GM23338 (cell line): ENCODE data around the gene GJB3. TPM values are rescaled to one million over a fixed set of nuclear protein-coding genes. Genes with fewer than 3 reads are reported as not detected.

ENCODE experiments used
- ATAC-seq: fragments of 200-7000 bp; cut with Tn5 transposase; 3 replicates; pipeline ENCODE4 v1.9.1; 2020
- DNase-seq: peaks from one replicate; pipeline ENCODE4 v3.0.0-alpha.2; 2015; ENCODE audit warnings: low spot score
- H2AFZ ChIP-seq: fragments of 200-600 bp; sonication (generic); 2 replicates; pipeline ENCODE4 v1.8.0; 2016; ENCODE audit warnings: antibody characterized with exemption, mild to moderate bottlenecking, moderate library complexity
- H3F3A ChIP-seq: fragments of 200-600 bp; sonication (generic); replicated peaks from 2 replicates; pipeline ENCODE4 v1.8.0; 2017; ENCODE audit warnings: antibody characterized with exemption, mixed run types, low read depth
- H3K27ac ChIP-seq: fragments of 200-600 bp; sonication (generic); 2 replicates; pipeline ENCODE4 v1.6.1; 2016; ENCODE audit warnings: low read depth
- H3K27me3 ChIP-seq: fragments of 200-600 bp; sonication (generic); 2 replicates; pipeline ENCODE4 v1.8.0; 2016; ENCODE audit warnings: mild to moderate bottlenecking, mixed run types, moderate library complexity; ENCODE audit not compliant: insufficient read depth
- H3K36me3 ChIP-seq: fragments of 200-600 bp; sonication (generic); 2 replicates; pipeline ENCODE4 v1.8.0; 2016; ENCODE audit warnings: mild to moderate bottlenecking; ENCODE audit not compliant: insufficient read depth
- H3K4me1 ChIP-seq: fragments of 200-600 bp; sonication (generic); 2 replicates; pipeline ENCODE4 v1.8.0; 2016; ENCODE audit warnings: mild to moderate bottlenecking, moderate library complexity; ENCODE audit not compliant: insufficient read depth
- H3K4me2 ChIP-seq: fragments of 200-600 bp; sonication (generic); 2 replicates; pipeline ENCODE4 v1.7.1; 2017; ENCODE audit warnings: mixed run types
- H3K4me3 ChIP-seq: fragments of 200-600 bp; sonication (generic); 2 replicates; pipeline ENCODE4 v1.6.1; 2016; ENCODE audit warnings: mixed run types
- H3K79me2 ChIP-seq: fragments of 200-600 bp; sonication (generic); replicated peaks from 2 replicates; pipeline ENCODE4 v1.8.0; 2017; ENCODE audit warnings: mild to moderate bottlenecking; ENCODE audit not compliant: insufficient read depth
- H3K9me2 ChIP-seq: fragments of 200-600 bp; sonication (generic); 2 replicates; pipeline ENCODE4 v1.8.0; 2017; ENCODE audit not compliant: insufficient read depth
- H4K20me1 ChIP-seq: fragments of 200-600 bp; sonication (generic); replicated peaks from 2 replicates; pipeline ENCODE4 v1.8.0; 2017; ENCODE audit warnings: mild to moderate bottlenecking; ENCODE audit not compliant: insufficient read depth
- H3K27ac Mint-ChIP-seq: 2 replicates; pipeline ENCODE4 v1.8.0; 2020; ENCODE audit warnings: inconsistent platforms, mild to moderate bottlenecking, moderate library complexity, mixed read lengths
- H3K27me3 Mint-ChIP-seq: 3 replicates; pipeline ENCODE4 v1.8.0; 2022; ENCODE audit warnings: low read depth, mild to moderate bottlenecking, moderate library complexity, mixed read lengths, inconsistent platforms; ENCODE audit not compliant: insufficient read depth, poor library complexity
- H3K36me3 Mint-ChIP-seq: 3 replicates; pipeline ENCODE4 v1.8.0; 2021; ENCODE audit warnings: low read depth, mild to moderate bottlenecking, inconsistent platforms, moderate library complexity, mixed read lengths
- H3K4me1 Mint-ChIP-seq: 3 replicates; pipeline ENCODE4 v1.8.0; 2020; ENCODE audit warnings: mild to moderate bottlenecking, inconsistent platforms, mixed read lengths
- H3K4me3 Mint-ChIP-seq: 3 replicates; pipeline ENCODE4 v1.8.0; 2021; ENCODE audit warnings: moderate library complexity, mild to moderate bottlenecking, inconsistent platforms, mixed read lengths
- H3K9me3 Mint-ChIP-seq: 3 replicates; pipeline ENCODE4 v1.8.0; 2020; ENCODE audit warnings: moderate library complexity, mild to moderate bottlenecking, inconsistent platforms, mixed read lengths
- CREB1 ChIP-seq: fragments of 250-450 bp; sonication (Bioruptor Pico); IDR thresholded peaks from 2 replicates; pipeline ENCODE4 v1.5.0; 2020; ENCODE audit warnings: low read depth, mild to moderate bottlenecking, moderate library complexity
- ETS1 ChIP-seq: IDR thresholded peaks from 2 replicates; pipeline ENCODE4 v1.6.1; 2016; ENCODE audit warnings: antibody characterized with exemption
- EZH2 ChIP-seq: fragments of 200-600 bp; sonication (generic); IDR thresholded peaks from one replicate; pipeline ENCODE4 v1.8.0; 2017; ENCODE audit warnings: antibody characterized with exemption, mild to moderate bottlenecking, low read depth; ENCODE audit not compliant: unreplicated experiment
- EZH2phosphoT487 ChIP-seq: fragments of 200-600 bp; sonication (generic); IDR thresholded peaks from one replicate; pipeline ENCODE4 v1.8.1; 2018; ENCODE audit warnings: antibody characterized with exemption; ENCODE audit not compliant: unreplicated experiment
- JUNB ChIP-seq: IDR thresholded peaks from one replicate; pipeline ENCODE4 v1.6.1; 2016; ENCODE audit warnings: antibody characterized with exemption; ENCODE audit not compliant: unreplicated experiment
- NANOG ChIP-seq: IDR thresholded peaks from 2 replicates; pipeline ENCODE4 v1.6.1; 2016; ENCODE audit warnings: antibody characterized with exemption, borderline replicate concordance
- POLR2AphosphoS5 ChIP-seq: IDR thresholded peaks from 2 replicates; pipeline ENCODE4 v1.6.1; 2016; ENCODE audit warnings: antibody characterized with exemption, low read depth
- STAT1 ChIP-seq: IDR thresholded peaks from one replicate; pipeline ENCODE4 v1.6.1; 2016; ENCODE audit warnings: antibody characterized with exemption; ENCODE audit not compliant: unreplicated experiment
- ZNF114 ChIP-seq: fragments of 250-450 bp; sonication (Bioruptor Pico); IDR thresholded peaks from 2 replicates; pipeline ENCODE4 v1.5.0; 2020; ENCODE audit warnings: mild to moderate bottlenecking, moderate library complexity
- ZNF331 ChIP-seq: fragments of 250-450 bp; sonication (Bioruptor Pico); IDR thresholded peaks from 2 replicates; pipeline ENCODE4 v1.5.0; 2020; ENCODE audit warnings: low read depth, mild to moderate bottlenecking, moderate library complexity
- polyA plus RNA-seq: library from polyadenylated mRNA; unstranded; fragments of >200 nt; fragmentation: Nextera tagmentation; extraction: Ambion mirVana; gene quantifications from 2 replicates; pipeline ENCODE4 v1.2.1, GENCODE V29; 2016
- total RNA-seq: library from RNA; depleted of rRNA; stranded (reverse); fragments of >200 nt; shearing (Covaris generic); gene quantifications from 2 replicates; pipeline ENCODE4 v1.2.3, GENCODE V29; 2014
- TF ChIP-seq, protein P1 (sequence below), 2 experiments: fragments of 200-600 bp in 1 of 2; sonication (generic) in 1 of 2; conservative IDR thresholded peaks; 2 replicates each; pipeline versions ENCODE4 v1.5.1 to v1.6.1; 2016 to 2017; ENCODE audit warnings: antibody characterized with exemption in 2 of 2, low read depth in 2 of 2, mild to moderate bottlenecking in 2 of 2, moderate library complexity in 1 of 2
- TF ChIP-seq, protein P2 (sequence below): IDR thresholded peaks from one replicate; pipeline ENCODE4 v1.6.1; 2018; ENCODE audit warnings: antibody characterized with exemption; ENCODE audit not compliant: unreplicated experiment

GJB3 gene
- total and polyA plus RNA-seq, 2 experiments from 2014 or later, result 0.26 to 0.31 TPM

DNA sequence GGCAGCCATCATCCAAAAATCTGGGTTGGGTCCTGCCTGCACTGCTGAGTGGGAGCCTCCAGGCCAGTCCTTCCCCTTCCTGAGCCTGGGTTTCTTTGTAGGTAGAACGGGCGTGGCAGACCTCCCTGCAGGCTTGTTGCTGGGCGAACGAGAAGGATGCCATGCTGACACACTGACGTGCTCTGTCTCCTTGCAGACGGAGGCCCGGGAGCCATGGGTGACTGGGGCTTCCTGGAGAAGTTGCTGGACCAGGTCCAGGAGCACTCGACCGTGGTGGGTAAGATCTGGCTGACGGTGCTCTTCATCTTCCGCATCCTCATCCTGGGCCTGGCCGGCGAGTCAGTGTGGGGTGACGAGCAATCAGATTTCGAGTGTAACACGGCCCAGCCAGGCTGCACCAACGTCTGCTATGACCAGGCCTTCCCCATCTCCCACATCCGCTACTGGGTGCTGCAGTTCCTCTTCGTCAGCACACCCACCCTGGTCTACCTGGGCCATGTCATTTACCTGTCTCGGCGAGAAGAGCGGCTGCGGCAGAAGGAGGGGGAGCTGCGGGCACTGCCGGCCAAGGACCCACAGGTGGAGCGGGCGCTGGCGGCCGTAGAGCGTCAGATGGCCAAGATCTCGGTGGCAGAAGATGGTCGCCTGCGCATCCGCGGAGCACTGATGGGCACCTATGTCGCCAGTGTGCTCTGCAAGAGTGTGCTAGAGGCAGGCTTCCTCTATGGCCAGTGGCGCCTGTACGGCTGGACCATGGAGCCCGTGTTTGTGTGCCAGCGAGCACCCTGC, 13.2 kb downstream of the GJB3 start (continued):
- TF ChIP-seq ETS1, result no peak
- TF ChIP-seq, protein P1, sequence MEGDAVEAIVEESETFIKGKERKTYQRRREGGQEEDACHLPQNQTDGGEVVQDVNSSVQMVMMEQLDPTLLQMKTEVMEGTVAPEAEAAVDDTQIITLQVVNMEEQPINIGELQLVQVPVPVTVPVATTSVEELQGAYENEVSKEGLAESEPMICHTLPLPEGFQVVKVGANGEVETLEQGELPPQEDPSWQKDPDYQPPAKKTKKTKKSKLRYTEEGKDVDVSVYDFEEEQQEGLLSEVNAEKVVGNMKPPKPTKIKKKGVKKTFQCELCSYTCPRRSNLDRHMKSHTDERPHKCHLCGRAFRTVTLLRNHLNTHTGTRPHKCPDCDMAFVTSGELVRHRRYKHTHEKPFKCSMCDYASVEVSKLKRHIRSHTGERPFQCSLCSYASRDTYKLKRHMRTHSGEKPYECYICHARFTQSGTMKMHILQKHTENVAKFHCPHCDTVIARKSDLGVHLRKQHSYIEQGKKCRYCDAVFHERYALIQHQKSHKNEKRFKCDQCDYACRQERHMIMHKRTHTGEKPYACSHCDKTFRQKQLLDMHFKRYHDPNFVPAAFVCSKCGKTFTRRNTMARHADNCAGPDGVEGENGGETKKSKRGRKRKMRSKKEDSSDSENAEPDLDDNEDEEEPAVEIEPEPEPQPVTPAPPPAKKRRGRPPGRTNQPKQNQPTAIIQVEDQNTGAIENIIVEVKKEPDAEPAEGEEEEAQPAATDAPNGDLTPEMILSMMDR (conservative IDR thresholded peaks at IDR 0.05; ENCODE audit: low read depth in 2 of 2), result no peak

GRCh38 chr1:34794790-34795180, 13.8 kb downstream of the GJB3 start:
- Histone ChIP-seq H3K36me3 (no peaks in the 10 kb centered on the region), H3F3A (no peaks in the 10 kb centered on the region), H3K4me2 (no peak overlapping the region), H3K4me1 (no peaks in the 10 kb centered on the region; the same call in 1 of the 2 replicates), H2AFZ (no peak overlapping the region), H4K20me1 (no peaks in the 10 kb centered on the region), H3K27ac (no peak overlapping the region), H3K4me3 (no peak overlapping the region), H3K79me2 (no peaks in the 10 kb centered on the region), H3K9me2 (0 out of 2 replicates have a peak, but pooled peaks cover 4% of the 10 kb centered on the region), H3K27me3 (peaks cover 23% of the 10 kb centered on the region; the same call in 1 of the 2 replicates)
- H3K4me1 Mint-ChIP-seq, result peaks cover 21% of the 10 kb centered on the region
- H3K4me3 Mint-ChIP-seq, result no peak overlapping the region
- no peaks in the 10 kb centered on the region; the same call in 2 of the 3 replicates for H3K36me3 Mint-ChIP-seq
- H3K27me3 Mint-ChIP-seq, result peaks cover 24% of the 10 kb centered on the region
- ATAC-seq (no peak), DNase-seq (no peak)
- no peak overlapping the region for H3K27ac Mint-ChIP-seq
- no peaks in the 10 kb centered on the region for H3K9me3 Mint-ChIP-seq
- TF ChIP-seq EZH2 (no peak), STAT1 (no peak), ZNF114 (no peak), NANOG (no peak), EZH2phosphoT487 (no peak), POLR2AphosphoS5 (no peak), JUNB (no peak), ZNF331 (CRISPR knock-in tag) (no peak), CREB1 (CRISPR knock-in tag) (no peak)
- TF ChIP-seq, protein P2, sequence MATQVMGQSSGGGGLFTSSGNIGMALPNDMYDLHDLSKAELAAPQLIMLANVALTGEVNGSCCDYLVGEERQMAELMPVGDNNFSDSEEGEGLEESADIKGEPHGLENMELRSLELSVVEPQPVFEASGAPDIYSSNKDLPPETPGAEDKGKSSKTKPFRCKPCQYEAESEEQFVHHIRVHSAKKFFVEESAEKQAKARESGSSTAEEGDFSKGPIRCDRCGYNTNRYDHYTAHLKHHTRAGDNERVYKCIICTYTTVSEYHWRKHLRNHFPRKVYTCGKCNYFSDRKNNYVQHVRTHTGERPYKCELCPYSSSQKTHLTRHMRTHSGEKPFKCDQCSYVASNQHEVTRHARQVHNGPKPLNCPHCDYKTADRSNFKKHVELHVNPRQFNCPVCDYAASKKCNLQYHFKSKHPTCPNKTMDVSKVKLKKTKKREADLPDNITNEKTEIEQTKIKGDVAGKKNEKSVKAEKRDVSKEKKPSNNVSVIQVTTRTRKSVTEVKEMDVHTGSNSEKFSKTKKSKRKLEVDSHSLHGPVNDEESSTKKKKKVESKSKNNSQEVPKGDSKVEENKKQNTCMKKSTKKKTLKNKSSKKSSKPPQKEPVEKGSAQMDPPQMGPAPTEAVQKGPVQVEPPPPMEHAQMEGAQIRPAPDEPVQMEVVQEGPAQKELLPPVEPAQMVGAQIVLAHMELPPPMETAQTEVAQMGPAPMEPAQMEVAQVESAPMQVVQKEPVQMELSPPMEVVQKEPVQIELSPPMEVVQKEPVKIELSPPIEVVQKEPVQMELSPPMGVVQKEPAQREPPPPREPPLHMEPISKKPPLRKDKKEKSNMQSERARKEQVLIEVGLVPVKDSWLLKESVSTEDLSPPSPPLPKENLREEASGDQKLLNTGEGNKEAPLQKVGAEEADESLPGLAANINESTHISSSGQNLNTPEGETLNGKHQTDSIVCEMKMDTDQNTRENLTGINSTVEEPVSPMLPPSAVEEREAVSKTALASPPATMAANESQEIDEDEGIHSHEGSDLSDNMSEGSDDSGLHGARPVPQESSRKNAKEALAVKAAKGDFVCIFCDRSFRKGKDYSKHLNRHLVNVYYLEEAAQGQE, result no peak
